HG03280 (cell line): ENCODE measurements around the gene MYPOP.
A peak's percentile ranks its signal among the peaks of the same experiment; 100 is the strongest.

ENCODE experiments used
- ATAC-seq: cut with Tn5 transposase; IDR thresholded peaks from one replicate; pipeline ENCODE4 v1.9.1; 2021; ENCODE audit warnings: mild to moderate bottlenecking, moderate library complexity; ENCODE audit not compliant: unreplicated experiment

The MYPOP gene

GRCh38 chr19:45865269-45865948, 37.0 kb downstream of the MYPOP start:
- no peak for ATAC-seq

- ATAC-seq = no peak
Observed at GRCh38 chr19:45864629-45865082, 37.8 kb downstream of the MYPOP start.

- peak; percentile 40 for ATAC-seq
Observed at GRCh38 chr19:45863840-45864628, 38.4 kb downstream of the MYPOP start, which contains the start of gene FOXA3. TSS of gene FOXA3 (plus strand) at chr19:45864326. CDS start at chr19:45864457, 131 bp downstream.

GRCh38 chr19:45863335-45863839, 39.0 kb downstream of the MYPOP start:
- ATAC-seq = no peak

DNA sequence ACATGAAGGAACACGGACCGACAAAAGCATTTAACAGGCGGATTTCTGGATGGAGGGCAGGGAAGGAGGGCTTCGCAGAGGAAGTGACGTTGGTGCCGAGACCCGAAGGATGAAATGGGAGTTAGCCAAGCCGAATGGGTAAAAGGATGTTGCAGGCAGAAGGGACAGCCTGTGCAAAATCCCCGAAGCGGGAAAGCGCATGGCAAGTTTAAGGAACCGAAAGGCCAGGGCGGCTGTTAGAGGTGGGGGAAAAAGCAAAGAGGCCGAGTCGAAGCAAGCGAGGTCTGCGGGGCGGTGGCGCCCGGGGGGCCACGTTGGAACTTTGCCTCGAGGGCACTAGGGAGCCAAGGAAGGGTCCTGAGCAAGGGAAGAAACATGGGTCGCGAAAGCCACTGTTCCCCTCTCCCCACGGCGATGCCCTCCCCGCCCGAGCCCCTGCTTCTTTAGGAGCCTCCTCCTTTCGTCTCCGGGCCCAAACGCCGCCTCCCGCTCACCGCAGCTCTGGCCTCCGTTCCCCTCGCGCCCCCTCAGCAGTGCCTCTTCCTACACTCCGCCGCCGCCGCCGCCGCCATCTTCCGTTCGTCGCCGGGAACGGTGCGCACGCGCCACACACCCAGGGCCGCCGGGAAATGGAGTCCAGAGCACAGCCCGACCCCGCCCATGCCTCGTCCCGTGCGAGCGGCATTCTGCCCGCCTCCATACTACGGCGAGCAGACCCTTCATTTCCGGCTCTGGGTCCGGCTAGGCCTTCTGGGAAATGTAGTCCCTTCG, 39.7 kb downstream of the MYPOP start, which contains the start of gene SYMPK:
Gene SYMPK (minus strand): TSS at position 584 of the 771 bp plus-strand sequence. CDS start 8,652 bp downstream, outside the sequence.
- peak; percentile 95 for ATAC-seq

DNA sequence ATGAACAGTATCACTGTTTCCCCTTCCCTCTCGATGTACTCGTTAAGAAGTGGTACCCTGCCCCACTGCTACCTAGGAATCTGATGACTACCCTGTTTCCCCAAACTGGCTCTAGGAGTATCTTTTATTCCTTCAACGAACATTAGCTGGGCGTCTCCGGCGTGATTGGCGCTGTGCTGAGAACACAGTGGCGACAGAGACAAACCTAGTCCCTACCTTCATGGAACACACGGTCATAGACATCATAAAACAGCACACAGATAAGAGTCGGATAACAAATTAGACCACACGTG, 40.2 kb downstream of the MYPOP start:
- ATAC-seq = no peak

DNA sequence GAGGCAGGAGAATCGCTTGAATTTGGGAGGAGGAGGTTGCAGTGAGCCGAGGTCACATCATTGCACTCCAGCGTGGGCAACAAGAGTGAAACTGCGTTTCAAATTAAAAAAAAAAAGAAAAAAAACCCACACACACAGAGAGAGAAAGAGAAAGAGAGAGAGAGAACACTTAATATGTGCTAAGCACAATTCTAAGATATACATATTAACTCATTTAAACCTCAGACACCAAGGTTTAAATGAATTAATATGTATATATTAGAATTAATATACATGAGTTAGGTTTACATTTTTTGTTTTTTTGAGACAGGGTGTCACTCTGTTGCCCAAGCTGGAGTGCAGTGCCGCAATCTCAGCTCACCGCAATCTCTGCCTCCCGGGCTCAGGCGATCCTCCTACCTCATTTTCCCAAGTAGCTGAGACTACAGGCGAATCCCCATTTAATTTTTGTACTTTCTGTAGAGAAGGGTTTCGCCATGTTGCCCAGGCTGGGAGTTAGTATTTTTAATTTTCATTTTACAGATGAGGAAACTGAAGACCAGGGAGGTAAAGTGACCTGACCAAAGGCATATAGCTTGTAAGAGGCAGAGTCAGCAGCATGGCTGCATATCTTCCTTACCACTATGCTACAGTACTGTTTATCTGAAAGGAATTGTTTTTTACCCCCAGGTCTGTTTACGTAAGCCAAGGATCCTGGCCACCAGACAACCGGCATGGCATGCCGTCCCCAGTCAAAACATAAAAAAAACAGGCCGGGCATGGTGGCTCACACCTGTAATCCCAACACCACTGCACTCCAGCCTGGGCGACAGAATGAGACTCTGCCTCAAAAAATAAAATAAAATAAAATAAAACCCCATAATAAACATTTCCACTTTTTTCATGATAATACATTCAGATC, 41.8 kb downstream of the MYPOP start:
- ATAC-seq = no peak

DNA sequence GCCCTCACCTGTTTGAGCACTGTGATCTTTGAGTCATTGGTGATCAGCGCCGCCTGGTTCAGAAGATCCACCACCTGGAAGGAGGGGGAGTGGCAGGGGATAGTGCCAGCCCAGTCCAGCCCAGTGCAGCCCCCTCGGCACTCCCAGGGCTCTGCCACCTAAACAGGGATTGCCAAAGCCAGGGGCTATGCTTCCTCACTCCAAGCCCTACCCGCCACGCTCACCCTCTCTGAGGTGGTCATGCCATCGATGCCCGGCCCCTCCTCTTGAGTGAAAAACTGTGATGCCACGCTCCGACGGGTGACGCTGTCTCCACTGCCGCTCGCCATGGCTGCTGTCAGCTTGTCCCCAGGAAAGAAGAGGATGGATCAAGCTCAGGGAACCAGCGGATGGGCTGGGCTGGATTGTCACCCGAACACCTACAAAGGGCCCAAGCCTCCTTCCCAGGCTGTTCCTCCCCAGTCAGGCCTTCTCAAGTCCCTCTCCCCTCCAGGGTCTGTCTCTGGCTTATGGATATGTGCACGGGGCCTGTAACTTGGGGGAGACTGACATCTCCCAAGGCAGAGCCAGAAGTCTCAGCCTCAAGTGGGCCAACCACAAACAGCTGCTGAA, 48.1 kb downstream of the MYPOP start:
- ATAC-seq = no peak

- ATAC-seq = no peak
Observed at GRCh38 chr19:45852983-45853382, 49.4 kb downstream of the MYPOP start.

DNA sequence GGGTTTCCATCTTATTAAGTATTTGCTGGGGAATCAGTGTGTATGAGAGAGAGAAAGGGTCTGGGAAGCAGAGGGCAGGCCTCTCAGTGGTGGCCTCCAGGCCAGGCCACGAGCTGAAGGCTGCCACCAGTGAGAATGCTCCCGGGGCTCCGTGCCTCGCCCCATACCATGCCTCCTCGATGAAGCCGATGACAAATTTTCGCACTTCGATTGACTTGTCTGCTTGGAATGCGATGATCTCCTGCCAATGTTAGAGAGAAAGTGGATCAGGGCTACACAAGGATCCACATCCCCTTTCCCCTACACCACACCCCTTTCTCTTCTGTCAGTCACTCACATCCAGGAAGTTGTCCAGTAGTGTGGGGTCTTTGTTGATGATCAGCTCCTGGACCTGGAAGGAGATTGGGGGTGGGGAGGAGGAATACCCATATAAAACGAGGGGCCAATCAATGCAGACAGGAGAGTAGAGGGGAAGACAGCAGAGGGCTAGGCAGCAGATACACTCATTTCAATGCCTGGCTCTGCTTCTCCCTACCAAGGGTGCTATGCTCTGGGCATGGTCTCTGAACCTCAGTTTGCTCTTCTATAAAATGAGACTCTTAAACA, 50.2 kb downstream of the MYPOP start:
- ATAC-seq = no peak

DNA sequence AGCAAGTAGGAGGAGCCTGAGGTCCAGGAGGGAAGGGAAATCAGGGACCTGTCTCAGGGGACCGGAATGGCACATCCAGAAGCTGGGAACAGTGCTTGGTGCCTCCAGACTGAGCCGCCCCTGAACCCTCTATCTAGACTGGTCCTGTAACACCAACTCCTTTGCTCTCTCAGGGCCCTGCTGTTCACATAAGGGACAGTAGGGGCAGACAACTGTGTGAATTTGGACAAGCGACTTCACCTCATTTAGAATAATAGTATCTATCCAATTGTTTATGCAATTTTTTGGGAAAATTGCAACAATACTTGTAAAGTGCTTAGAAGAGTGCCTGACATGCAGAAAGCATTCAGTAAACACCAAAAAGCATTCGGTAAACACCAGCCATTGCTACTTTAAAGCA, 53.5 kb downstream of the MYPOP start:
- ATAC-seq = no peak

DNA sequence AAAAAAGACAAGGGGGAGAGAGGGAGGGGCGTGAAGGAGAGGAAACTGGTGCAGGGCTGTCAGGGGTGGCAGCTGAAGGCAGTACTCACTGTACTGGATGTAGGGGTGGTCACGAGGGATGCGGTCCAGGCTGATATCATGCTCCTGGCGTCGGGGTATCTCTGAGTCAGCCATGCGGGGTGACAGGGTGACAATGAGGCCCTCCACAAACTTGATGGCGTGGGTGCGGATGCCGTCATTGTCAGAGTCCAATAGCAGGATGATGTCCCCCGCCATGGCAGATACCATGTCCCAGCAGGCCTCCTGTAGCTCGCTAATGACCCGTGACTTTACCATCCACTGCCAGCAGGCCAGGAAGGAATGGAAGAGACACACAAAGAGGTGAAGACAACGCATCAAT, 54.8 kb downstream of the MYPOP start:
- no peak for ATAC-seq

GRCh38 chr19:45842198-45842597, 60.2 kb downstream of the MYPOP start:
- no peak for ATAC-seq
